Hepatocyte (in vitro differentiated cells): Measurements from ENCODE around the gene NUCKS1.

ENCODE experiments used
- EZH2 ChIP-seq: fragments of 200-600 bp; sonication (generic); IDR thresholded peaks from 2 replicates; pipeline ENCODE4 v1.6.1; 2016; ENCODE audit warnings: antibody characterized with exemption, mild to moderate bottlenecking, borderline replicate concordance
- EZH2phosphoT487 ChIP-seq: fragments of 200-600 bp; sonication (generic); IDR thresholded peaks from one replicate; pipeline ENCODE4 v1.6.1; 2018; ENCODE audit warnings: antibody characterized with exemption, mild to moderate bottlenecking, low read depth, moderate library complexity; ENCODE audit not compliant: unreplicated experiment, severe bottlenecking
- TF ChIP-seq, protein P1 (sequence below): fragments of 200-600 bp; sonication (generic); IDR thresholded peaks from 2 replicates; pipeline ENCODE4 v1.5.1; 2016; ENCODE audit warnings: antibody characterized with exemption, mild to moderate bottlenecking; ENCODE audit not compliant: poor library complexity

DNA sequence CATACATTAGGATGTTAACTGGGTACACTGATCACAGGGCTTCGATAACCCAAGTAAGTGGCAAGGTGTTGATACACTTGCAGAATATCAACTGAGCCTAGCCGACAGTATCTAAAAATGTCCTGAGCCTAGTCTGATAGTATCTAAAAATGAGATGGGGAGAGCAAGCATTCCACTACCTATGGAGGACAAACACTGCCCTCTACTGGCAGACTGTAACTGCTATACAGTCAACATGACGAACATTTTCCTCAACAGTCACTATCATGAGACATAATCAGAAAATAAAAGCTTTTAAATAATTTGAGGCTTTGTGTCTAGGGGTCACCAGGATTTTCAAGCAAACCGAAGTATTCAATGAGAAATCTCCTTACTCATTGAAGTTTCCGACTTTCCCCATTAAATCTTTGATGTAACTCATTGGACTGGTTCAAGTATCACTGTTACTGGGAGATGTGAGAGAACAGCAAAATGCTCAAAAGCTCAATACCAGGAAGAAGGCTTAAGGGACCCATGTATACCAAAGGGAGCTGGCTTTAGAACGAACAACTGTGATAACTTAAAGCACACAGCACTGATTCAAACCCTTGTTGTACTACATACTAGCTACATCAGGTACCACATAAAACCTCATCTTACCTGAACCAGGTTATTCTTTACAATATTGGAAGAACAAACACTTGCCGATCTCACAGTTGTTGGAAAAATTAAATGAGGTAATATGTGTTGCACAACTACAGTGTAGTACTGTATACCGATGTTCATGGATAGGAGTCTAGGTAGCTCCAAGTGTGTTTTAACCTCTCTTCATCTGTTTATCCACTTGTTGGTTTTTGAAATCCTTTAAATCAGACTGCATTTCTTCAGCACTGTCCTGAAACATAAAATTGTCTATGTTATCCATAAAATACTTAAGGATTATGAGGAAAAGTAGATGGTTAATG, 38.6 kb downstream of the NUCKS1 start:
- TF ChIP-seq EZH2, result no peak
- TF ChIP-seq, protein P1, sequence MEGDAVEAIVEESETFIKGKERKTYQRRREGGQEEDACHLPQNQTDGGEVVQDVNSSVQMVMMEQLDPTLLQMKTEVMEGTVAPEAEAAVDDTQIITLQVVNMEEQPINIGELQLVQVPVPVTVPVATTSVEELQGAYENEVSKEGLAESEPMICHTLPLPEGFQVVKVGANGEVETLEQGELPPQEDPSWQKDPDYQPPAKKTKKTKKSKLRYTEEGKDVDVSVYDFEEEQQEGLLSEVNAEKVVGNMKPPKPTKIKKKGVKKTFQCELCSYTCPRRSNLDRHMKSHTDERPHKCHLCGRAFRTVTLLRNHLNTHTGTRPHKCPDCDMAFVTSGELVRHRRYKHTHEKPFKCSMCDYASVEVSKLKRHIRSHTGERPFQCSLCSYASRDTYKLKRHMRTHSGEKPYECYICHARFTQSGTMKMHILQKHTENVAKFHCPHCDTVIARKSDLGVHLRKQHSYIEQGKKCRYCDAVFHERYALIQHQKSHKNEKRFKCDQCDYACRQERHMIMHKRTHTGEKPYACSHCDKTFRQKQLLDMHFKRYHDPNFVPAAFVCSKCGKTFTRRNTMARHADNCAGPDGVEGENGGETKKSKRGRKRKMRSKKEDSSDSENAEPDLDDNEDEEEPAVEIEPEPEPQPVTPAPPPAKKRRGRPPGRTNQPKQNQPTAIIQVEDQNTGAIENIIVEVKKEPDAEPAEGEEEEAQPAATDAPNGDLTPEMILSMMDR, result peak; percentile 88
- TF ChIP-seq EZH2phosphoT487, result no peak
